Astrocyte of the cerebellum (primary cell): Measurements from ENCODE around the gene PPP6R1.

ENCODE experiments used
- DNase-seq: peaks from one replicate; pipeline ENCODE4 v3.0.0-alpha.2; 2011; ENCODE audit warnings: low read depth
- H3K4me3 ChIP-seq: 2 replicates; pipeline ENCODE4 v1.5.1; 2011; ENCODE audit warnings: mild to moderate bottlenecking, low read depth, low read length, moderate library complexity
- CTCF ChIP-seq: IDR thresholded peaks from 2 replicates; pipeline ENCODE4 v1.5.1; 2012; ENCODE audit warnings: low read length, low read depth, moderate library complexity, mild to moderate bottlenecking; ENCODE audit errors: missing control alignments
- in situ Hi-C: cut with HindIII; loops from 2 replicates; pipeline ENCODE4 v1.10.0; 2017; ENCODE audit warnings: low sequenced_read_pairs

The PPP6R1 gene, protein sequence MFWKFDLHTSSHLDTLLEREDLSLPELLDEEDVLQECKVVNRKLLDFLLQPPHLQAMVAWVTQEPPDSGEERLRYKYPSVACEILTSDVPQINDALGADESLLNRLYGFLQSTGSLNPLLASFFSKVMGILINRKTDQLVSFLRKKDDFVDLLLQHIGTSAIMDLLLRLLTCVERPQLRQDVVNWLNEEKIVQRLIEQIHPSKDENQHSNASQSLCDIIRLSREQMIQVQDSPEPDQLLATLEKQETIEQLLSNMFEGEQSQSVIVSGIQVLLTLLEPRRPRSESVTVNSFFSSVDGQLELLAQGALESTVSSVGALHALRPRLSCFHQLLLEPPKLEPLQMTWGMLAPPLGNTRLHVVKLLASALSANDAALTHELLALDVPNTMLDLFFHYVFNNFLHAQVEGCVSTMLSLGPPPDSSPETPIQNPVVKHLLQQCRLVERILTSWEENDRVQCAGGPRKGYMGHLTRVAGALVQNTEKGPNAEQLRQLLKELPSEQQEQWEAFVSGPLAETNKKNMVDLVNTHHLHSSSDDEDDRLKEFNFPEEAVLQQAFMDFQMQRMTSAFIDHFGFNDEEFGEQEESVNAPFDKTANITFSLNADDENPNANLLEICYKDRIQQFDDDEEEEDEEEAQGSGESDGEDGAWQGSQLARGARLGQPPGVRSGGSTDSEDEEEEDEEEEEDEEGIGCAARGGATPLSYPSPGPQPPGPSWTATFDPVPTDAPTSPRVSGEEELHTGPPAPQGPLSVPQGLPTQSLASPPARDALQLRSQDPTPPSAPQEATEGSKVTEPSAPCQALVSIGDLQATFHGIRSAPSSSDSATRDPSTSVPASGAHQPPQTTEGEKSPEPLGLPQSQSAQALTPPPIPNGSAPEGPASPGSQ

DNA sequence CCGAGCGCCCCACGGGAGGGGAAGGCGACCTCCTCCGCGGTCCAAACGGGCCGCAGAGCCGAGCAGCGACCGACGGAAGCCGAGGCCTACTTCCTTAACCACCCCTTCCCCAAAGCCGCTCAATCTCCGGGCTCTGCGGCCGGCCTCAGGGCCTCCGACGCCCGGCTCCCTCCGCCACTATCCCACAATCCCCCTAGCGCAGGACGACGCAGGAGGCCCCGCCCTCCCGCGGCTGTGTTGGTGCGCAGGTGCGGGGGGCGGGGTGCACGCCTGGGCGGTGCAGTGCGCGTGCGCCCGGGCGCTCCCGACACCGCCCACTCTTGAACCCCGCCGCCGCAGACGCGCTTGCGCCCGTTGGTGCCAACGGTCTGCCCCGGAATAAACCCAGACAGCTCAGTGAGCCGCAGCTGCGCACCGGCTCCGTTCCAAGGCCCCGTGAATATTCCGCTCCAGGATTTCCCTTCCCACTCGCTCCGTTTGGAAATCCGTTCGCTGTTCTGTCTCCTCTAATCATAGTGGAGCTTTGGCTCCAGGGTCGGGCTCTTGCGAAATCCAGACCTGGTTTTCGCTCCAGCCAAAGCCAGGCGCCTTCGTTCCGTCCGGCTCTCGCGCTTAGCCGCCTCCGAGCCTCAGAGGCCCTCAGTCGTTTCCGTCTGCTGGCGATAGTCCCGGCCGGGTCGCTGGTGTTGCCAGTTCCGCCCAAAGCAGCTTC is at the start of gene PPP6R1:
TSS of gene PPP6R1 (minus strand) at position 190 of the 712 bp plus-strand sequence. CDS start 11,914 bp downstream, outside the sequence.
- H3K4me3 ChIP-seq = peak within 1 kb of the TSS; percentile 82
- DNase-seq = peak; percentile 100
- TF ChIP-seq CTCF = no peak
- in situ Hi-C loops = loop anchor here (10.0 kb wide), 1 partner anchor 84 kb away; no protein-coding TSS in a partner anchor

DNA sequence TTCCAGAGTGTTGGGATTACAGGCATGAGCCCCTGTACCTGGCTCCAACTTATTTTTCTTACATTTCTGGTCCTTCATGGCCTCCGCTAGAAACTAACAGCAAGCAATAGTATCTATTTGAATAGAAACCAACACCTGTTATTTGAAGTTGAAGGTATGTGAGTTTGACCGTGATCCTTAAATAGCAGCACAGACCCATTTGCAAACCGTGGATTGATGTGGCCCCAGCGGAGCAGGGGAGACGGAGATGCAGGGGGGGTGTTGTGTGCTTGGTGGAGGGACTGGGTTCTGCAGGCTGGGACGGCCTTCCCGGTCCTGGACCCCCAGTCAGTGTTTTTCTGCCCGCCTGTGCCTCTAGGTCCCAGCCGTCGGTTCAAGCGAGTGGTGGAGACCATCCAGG is 49.5 kb upstream of the PPP6R1 start:
- in situ Hi-C loops = no loop called here
- no peak overlapping the region for H3K4me3 ChIP-seq
- no peak for TF ChIP-seq CTCF
- no peak for DNase-seq

DNA sequence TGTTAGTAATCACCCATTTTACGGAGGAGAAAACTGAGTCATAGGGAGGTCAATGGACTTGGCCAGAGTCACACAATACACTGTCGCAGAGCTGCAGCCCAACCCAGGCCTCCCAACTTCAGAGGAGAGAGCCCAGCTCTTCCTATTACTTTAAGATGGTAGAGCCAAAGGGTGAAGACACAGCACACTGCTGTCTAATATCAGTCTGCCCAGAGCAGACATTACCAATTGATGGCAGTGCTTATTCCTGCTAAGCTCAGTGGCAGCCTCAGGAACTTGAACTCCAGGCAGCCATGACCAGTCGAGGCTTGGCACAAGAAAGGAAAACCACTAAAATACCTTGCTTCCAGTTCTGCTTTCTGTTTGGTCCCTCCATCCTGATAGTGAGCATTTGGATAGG is 47.9 kb upstream of the PPP6R1 start:
- TF ChIP-seq CTCF = no peak
- H3K4me3 ChIP-seq = no peak overlapping the region
- in situ Hi-C loops = no loop called here
- no peak for DNase-seq

DNA sequence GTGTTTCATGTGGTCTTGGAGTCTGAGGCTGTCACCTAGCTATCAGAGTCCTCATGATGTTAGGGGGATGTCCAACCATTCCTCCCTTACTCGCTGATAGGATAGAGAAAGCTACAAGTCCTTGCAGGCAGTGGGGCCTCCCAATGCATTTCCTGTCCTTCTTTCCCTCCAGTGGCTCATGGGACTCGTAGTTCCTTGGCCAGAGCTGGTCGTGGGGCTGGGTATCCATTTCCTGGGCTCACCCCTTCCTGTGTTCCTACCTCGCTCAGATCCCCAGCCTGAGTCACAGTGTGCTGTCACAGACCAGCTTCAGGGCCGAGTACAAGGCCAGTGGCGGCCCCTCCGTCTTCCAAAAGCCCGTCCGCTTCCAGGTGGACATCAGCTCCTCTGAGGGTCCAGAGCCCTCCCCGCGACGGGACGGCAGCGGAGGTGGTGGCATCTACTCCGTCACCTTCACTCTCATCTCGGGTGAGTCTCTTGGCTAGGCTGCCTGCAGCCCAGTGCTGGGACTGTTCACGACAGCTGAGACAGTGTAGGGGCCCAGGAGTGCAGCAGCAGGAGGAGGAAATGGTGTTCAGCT is 47.3 kb upstream of the PPP6R1 start:
- no peak overlapping the region for H3K4me3 ChIP-seq
- no peak for DNase-seq
- TF ChIP-seq CTCF = no peak
- in situ Hi-C loops = no loop called here

DNA sequence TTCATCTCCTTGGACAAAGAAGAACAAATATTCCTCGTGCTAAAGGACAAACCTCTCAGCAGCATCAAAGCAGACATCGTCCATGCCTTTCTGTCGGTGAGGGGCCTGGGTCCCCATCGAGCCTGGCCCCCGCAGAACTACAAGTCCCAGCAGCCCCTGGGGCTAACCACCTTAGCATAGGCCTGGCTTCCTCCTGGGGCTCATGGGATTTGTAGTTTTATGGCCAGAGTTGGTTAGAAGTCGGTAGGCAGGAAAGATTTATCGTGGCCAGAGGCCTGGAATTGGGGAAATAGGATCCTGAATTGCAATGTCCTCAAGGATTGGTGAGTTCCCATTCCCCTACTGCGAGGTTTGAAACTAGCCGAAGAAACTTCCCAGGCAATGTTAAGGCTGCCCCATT is 46.7 kb upstream of the PPP6R1 start:
- no peak for TF ChIP-seq CTCF
- no peak for DNase-seq
- in situ Hi-C loops = no loop called here
- no peak overlapping the region for H3K4me3 ChIP-seq

GRCh38 chr19:55304980-55305379 is 46.2 kb upstream of the PPP6R1 start:
- in situ Hi-C loops = no loop called here
- no peak for DNase-seq
- TF ChIP-seq CTCF = no peak
- no peak overlapping the region for H3K4me3 ChIP-seq
